NT2/D1 (cell line): Measurements from ENCODE around the gene ANKRD12.
A peak's percentile ranks its signal among the peaks of the same experiment; 100 is the strongest.

Experiments
- DNase-seq: peaks from one replicate; pipeline ENCODE4 v3.0.0-alpha.2; 2011; ENCODE audit warnings: low read depth, low spot score
- H3K27me3 ChIP-seq: 2 replicates; pipeline ENCODE4 v1.6.0; 2011; ENCODE audit warnings: mild to moderate bottlenecking; ENCODE audit not compliant: insufficient read length, insufficient read depth
- H3K36me3 ChIP-seq: 2 replicates; pipeline ENCODE4 v1.6.1; 2011; ENCODE audit warnings: mild to moderate bottlenecking, low read length, mixed read lengths; ENCODE audit not compliant: insufficient read depth, insufficient read length
- H3K4me1 ChIP-seq: 2 replicates; pipeline ENCODE4 v1.5.1; 2011; ENCODE audit not compliant: insufficient read depth, insufficient read length
- H3K4me3 ChIP-seq: 2 replicates; pipeline ENCODE4 v1.5.1; 2011; ENCODE audit warnings: low read depth; ENCODE audit not compliant: insufficient read length
- H3K9ac ChIP-seq: 2 replicates; pipeline ENCODE4 v1.6.0; 2011; ENCODE audit warnings: low read depth; ENCODE audit not compliant: insufficient read length
- H3K9me3 ChIP-seq: 2 replicates; pipeline ENCODE4 v1.5.1; 2011; ENCODE audit warnings: mild to moderate bottlenecking, low read length; ENCODE audit not compliant: insufficient read depth
- SUZ12 ChIP-seq: IDR thresholded peaks from 2 replicates; pipeline ENCODE4 v1.6.1; 2011; ENCODE audit not compliant: insufficient read length, insufficient read depth; ENCODE audit errors: extremely low read depth
- YY1 ChIP-seq: IDR thresholded peaks from 2 replicates; pipeline ENCODE4 v1.6.1; 2011; ENCODE audit not compliant: insufficient read length, insufficient read depth
- ZNF274 ChIP-seq: IDR thresholded peaks from 2 replicates; pipeline ENCODE4 v1.6.1; 2011; ENCODE audit warnings: mild to moderate bottlenecking, low read depth, low read length

The ANKRD12 gene

GRCh38 chr18:9102508-9103375, 33.8 kb upstream of the ANKRD12 start, which contains the start of gene NDUFV2:
TSS of gene NDUFV2 (plus strand) at chr18:9102699. CDS start at chr18:9102744, 45 bp downstream.
- Histone ChIP-seq H3K4me1 (no peaks in the 10 kb centered on the region), H3K4me3 (peak within 1 kb of the TSS; percentile 78), H3K36me3 (peaks cover 4% of the 10 kb centered on the region), H3K9me3 (no peaks in the 10 kb centered on the region), H3K27me3 (no peaks in the 10 kb centered on the region), H3K9ac (peak within 1 kb of the TSS; percentile 93)
- DNase-seq, result peak; percentile 84
- TF ChIP-seq SUZ12 (no peak), YY1 (peak; percentile 13)

- no peaks in the 10 kb centered on the region for H3K27me3 ChIP-seq
- no peak for DNase-seq
- H3K9ac ChIP-seq, result peak overlapping the region; percentile 93
- TF ChIP-seq YY1, result no peak
- no peak for TF ChIP-seq SUZ12
- H3K9me3 ChIP-seq, result no peaks in the 10 kb centered on the region
- H3K4me3 ChIP-seq, result peak overlapping the region; percentile 78
- peaks cover 4% of the 10 kb centered on the region for H3K36me3 ChIP-seq
- H3K4me1 ChIP-seq, result no peaks in the 10 kb centered on the region
Observed at GRCh38 chr18:9103376-9103873, 33.2 kb upstream of the ANKRD12 start.

GRCh38 chr18:9104244-9104901, 32.2 kb upstream of the ANKRD12 start:
- no peak for DNase-seq
- TF ChIP-seq YY1, result no peak
- TF ChIP-seq ZNF274, result no peak
- TF ChIP-seq SUZ12, result no peak
- Histone ChIP-seq H3K36me3 (peaks cover 10% of the 10 kb centered on the region), H3K9ac (no peak overlapping the region), H3K4me1 (no peaks in the 10 kb centered on the region), H3K4me3 (peak overlapping the region; percentile 78), H3K9me3 (no peaks in the 10 kb centered on the region), H3K27me3 (no peaks in the 10 kb centered on the region)

GRCh38 chr18:9105420-9105819, 31.2 kb upstream of the ANKRD12 start:
- Histone ChIP-seq H3K4me3 (no peak overlapping the region), H3K9ac (no peak overlapping the region)

GRCh38 chr18:9106094-9106493, 30.5 kb upstream of the ANKRD12 start:
- Histone ChIP-seq H3K4me1 (no peaks in the 10 kb centered on the region), H3K4me3 (no peak overlapping the region), H3K27me3 (no peaks in the 10 kb centered on the region), H3K36me3 (peaks cover 12% of the 10 kb centered on the region), H3K9me3 (no peaks in the 10 kb centered on the region), H3K9ac (no peak overlapping the region)
- no peak for DNase-seq
- TF ChIP-seq ZNF274, result no peak
- TF ChIP-seq YY1, result no peak
- no peak for TF ChIP-seq SUZ12

More at GRCh38 chr18:9105420-9105819, 31.2 kb upstream of the ANKRD12 start:
- H3K36me3 ChIP-seq, result peaks cover 10% of the 10 kb centered on the region
- TF ChIP-seq ZNF274, result no peak
- no peak for TF ChIP-seq SUZ12
- TF ChIP-seq YY1, result no peak
- DNase-seq, result no peak
- no peaks in the 10 kb centered on the region for H3K9me3 ChIP-seq
- no peaks in the 10 kb centered on the region for H3K4me1 ChIP-seq
- H3K27me3 ChIP-seq, result no peaks in the 10 kb centered on the region

- Histone ChIP-seq H3K27me3 (no peaks in the 10 kb centered on the region), H3K9me3 (no peaks in the 10 kb centered on the region), H3K4me1 (no peaks in the 10 kb centered on the region), H3K9ac (no peak overlapping the region), H3K36me3 (peaks cover 17% of the 10 kb centered on the region), H3K4me3 (no peak overlapping the region)
- no peak for DNase-seq
- TF ChIP-seq ZNF274 (no peak), SUZ12 (no peak), YY1 (no peak)
Observed at GRCh38 chr18:9106800-9107584, 29.6 kb upstream of the ANKRD12 start.
